ENCODE results near the gene GPC6.

DNA sequence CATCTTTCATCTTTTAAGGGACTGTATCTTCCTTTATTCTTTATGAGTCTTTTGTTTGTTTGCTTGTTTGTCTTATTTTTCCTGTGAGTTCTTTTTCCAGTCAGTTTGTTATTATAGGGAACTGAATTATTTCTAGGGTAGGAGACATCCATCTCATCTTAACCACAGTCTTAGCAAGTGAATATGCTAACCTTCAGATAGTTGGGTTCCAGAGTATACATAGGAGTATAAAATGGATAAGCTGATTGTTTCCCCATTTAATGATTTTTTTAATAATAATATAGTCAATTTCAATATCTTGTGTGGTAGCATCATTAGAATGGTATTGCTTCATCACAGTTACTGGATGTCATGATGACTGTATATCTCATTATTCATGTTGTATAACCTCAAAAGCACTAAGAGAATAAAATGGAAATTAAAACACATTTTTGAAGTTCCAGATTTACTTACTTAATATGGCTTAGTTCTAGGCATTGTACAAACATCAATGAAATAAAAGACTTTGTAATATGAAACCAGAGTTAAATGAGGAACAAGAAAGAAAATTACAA lies 33.0 kb downstream of the GPC6 start:
- TF ChIP-seq CTCF (IDR thresholded peaks at IDR 0.05; ENCODE audit: insufficient read depth, low read length, poor library complexity, severe bottlenecking): no peak
- no peak for TF ChIP-seq EZH2phosphoT487 (conservative IDR thresholded peaks at IDR 0.05; ENCODE audit: low read length)
